ENCODE measurements around the gene AKIRIN2.
"Not testable (repeated sequence)": the region's sequence is repeated elsewhere in the genome, so short reads cannot be mapped to it uniquely, and the experiment has no call there.

Gene AKIRIN2

DNA sequence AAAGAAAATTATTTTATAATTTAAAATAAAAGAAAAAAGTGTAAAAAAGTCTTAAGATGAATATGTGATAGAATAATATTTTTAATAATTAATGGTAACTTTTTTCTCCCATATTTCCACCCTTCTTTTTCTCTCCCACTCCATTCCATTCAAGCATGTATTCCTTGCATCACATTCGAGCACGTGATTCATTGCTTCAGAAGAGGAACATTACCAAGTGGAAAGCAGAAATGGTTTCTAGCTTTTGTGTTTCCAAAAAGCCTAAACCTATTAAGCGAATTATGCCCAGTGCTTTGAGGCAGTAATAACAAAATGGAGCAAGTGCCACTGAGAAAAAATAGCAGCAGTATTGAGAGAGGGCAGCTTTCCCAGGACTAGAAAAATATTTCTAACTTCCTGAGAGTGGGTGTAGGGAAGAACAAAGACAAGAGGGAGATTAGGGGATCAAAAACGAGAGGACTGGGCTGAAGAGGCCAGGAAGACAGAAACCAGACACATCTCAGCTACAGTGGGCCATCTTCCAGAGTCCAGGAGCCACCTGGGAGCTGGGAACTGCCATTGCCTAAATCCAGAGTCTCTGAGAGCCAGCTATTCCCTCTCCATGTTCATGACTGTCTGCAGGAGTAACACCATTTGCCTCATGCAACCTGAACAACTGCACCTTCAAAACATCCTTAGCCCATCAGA is 15.0 kb upstream of the AKIRIN2 start:
- DNase-seq, result no peak

DNA sequence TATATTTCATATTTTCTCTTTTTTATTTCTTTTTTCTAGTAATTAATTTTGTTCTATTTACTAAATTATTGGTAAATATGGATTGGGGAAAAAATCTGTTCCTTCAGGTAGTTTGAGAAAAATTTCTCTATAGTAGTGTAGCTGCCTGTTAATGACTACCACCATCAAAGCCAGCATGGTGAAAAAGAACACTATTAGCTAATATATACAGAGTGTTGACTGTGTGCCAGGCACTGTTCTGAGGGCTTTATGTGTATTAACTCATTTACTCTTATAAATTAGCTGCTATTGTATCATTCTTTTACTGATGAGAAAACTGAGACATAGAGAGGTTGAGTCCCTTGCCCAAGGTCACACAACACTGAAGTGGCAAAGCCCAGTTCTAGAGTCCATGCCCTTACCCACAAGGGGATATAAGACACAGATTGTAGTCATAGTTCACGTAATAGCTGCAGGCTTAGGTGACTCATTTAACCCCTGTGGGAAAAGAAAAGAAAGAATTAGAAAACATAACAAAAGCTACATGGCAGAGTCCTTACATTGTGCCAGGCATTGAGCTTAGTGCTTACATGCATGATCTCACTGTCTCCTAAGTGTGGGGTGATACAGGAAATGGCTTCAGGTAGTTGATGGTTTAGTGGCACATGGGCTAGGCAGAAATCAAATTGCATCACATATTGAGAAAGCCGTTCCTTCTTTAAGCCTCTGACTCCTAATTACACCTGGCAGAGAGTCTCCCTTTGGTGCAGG is 12.2 kb upstream of the AKIRIN2 start:
- peak; percentile 66 for DNase-seq

DNA sequence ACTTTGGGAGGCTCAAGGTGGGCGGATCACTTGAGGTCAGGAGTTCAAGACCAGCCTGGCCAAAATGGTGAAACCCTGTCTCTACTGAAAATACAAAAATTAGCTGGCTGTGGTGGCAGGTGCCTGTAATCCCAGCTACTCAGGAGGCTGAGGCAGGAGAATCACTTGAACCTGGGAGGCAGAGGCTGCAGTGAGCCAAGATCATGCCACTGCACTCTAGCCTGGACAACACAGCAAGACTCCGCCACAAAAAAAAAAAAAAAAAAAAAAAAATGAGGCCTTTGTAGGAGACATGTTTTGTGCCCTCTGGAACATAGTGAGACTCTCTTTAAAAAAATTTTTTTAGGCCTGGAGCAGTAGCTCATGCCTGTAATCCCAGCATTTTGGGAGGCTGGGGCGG is 10.7 kb upstream of the AKIRIN2 start:
- not testable (repeated sequence) for DNase-seq

DNA sequence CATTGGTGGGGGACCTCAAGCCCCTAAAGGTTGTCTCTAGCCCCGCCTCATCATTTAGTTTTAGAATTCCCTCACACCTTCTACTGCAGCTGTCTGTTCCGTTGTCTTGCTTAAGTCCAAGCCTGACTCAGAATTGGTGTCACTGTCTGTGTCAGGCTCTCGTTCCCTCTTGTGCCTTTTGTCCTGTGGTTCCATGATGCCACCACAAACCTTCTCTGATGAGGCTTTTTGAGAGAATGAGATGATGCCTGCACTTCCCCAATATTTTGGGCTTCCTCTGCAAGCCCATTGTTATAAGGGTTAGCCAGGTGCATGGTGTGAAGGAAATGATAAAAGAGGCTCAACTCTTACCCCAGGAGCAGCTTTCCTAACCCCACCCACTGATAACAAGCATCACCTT is 8.1 kb upstream of the AKIRIN2 start:
- DNase-seq, result no peak

DNA sequence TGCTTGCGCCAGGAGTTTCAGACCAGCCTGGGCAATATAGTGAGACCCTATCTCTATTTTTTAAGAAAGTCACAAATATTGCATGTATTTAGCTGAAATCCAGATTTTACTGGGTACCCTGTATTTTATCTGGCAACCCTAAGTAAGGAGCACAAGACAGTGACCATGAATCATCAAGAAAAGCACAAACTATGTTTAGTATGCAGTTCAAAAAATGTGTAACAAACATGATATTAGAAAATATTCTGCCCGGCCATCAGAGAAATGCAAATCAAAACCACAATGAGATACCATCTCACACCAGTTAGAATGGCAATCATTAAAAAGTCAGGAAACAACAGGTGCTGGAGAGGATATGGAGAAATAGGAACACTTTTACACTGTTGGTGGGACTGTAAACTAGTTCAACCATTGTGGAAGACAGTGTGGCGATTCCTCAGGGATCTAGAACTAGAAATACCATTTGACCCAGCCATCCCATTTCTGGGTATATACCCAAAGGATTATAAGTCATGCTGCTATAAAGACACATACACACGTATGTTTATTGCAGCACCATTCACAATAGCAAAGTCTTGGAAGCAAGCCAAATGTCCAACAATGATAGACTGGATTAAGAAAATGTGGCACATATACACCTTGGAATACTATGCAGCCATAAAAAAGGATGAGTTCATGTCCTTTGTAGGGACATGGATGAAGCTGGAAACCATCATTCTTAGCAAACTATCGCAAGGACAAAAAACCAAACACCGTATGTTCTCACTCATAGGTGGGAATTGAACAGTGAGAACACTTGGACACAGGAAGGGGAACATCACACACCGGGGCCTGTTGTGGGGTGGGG is 6.8 kb upstream of the AKIRIN2 start:
- not testable (repeated sequence) for DNase-seq

DNA sequence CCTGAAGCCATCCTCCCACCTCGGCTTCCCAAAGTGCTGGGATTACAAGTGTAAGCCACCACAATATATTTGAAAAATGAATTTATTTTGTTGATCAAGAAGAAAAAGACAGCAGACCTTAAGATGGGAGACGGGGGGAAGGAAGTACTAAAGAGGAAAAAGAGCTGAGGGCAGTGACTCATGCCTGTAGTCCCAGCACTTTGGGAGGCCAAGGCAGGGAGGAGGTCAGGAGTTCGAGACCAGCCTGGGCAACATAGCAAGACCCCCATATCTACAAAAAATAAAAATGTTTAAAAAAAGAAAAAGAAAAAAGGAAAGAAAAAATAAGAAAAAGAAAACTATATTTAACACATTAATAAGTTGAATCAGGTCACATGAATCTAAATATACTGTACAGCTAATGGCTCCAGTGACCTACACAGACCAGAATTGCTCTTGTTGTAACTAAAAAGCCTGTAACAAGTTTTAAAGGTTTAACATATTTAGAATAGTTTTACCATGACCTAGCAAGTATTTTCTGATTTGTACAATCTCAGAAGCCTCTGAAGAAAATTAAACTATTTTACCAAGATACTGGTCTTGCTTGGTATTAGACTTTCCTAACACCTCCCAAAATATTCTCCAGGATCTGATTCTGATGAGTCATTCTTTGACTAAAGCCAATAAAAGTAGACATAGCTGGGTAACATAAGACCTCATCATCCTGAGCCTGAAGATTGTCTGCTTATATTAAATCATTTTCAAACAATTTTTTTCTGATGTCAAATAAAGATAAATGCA is 4.3 kb upstream of the AKIRIN2 start:
- DNase-seq, result peak; percentile 86

DNA sequence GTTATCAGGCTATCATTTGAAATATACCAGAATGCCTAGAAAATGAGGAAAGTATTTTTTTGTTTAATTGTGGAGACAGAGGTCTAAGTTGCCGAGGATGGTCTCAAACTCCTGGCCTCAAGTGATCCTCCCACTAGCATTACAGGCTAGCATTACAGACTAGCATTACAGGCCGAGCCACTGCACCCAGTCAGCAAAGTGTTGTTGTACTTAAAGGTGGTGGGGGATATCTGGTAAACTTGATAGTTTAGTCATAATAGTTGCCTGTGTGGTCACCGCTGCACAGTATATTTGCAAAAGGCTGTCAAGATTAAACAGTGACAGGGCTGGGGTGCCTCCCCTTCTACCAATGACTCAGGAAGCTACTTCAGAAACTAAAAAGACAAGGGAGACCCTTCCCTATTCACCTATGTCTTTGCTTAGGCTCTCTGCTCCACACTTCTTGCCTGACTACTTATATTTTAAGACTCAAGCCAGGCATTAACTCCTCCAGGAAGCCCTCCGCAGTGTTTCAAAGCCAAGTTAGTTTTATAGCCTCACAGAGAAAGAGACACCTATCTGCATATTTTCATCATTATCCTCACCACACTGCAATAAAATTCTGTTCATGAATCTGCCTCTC is 3.1 kb upstream of the AKIRIN2 start:
- DNase-seq, result no peak

DNA sequence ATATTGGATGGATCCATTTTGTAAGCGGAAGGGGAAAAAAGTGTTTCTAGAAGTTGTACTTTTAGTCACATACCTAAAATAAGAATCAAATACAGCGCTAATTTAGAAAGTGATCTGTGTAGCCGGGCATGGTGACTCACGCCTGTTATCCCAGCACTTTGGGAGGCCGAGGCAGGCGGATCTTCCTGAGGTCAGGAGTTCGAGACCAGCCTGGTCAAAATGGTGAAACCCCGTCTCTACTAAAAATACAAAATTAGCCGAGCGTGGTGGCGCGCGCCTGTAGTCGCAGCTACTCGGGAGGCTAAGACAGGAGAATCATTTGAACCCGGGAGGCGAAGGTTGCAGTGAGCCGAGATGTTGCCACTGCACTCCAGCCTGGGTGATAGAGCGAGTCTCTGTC is 1.0 kb upstream of the AKIRIN2 start:
- not testable (repeated sequence) for DNase-seq

DNA sequence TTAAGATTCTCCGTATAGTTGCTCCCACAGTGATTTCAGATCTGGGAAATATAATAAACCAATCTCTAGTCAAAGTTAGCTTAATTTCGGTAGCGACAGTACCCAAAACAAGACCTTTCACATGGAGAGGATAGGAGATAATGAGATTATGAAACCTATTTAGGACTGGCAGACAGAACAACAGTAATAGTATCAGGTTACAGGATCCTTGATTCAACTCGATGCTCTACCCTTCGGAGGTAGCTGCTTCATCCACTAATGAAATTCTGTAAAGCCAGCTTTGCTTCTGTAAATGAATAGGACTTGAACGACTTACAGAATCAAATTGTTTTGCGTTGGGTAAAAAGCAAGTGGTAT is 534 bp upstream of the AKIRIN2 start:
- peak; percentile 64 for DNase-seq

DNA sequence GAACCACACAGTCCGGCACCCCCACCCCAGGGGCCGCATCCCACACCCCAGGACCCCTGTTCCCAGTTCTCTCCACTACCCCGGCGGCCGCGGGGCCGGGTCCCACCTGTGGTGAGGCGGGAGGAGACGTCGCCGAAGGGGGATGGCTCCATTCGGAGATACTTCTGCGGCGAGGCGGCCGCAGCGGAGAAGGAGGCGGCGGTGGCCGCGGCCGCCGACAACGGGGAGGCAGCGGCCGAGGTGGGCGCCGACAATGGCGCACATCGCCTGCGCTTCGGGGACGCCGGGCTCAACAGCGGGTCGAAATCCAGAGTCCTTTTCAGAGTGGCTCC is 723 bp downstream of the AKIRIN2 start:
- no peak for DNase-seq

DNA sequence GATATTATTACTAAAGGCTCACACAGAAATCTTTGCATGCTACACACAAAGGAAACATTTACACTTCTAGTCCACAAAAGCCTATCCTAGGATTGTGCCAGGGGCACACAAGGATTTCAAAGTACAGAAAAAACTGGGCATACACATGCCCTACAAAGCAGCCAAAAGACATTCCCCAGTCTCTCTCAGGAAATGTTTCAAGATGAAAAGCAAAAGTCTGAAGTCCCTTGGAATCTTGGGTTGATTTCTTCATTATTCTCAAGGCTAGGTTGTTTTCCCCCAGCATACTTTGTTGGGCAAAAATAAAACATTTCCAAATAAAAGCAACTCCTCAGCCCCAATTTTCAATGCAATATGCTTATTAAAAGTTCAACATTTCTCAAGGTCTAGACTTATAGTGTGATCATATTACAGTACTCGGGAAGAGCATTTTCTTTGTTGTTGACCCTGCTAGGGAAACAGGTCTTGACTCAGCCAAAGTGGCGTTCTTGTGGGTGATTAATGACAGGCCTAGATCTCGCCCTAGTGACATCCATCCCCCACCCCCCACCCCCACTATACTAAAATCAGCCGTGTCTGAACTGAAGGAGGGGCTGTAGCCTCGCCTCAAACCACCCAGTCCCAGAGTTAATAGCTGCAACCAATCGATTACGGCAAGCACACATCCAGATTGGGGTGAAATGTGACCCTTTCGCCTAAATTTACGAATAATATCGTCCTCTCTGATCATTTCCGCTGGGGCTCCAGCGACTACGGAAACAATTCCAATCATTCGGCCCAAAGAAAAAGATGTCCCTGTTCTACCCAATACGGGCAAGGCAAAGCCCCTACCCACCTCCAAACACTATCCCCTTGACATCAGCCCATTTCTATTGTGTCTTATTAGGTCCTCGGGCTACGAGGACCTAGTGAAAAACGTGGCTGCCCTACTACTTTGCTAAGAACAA is 1.4 kb downstream of the AKIRIN2 start:
- DNase-seq, result peak; percentile 68

DNA sequence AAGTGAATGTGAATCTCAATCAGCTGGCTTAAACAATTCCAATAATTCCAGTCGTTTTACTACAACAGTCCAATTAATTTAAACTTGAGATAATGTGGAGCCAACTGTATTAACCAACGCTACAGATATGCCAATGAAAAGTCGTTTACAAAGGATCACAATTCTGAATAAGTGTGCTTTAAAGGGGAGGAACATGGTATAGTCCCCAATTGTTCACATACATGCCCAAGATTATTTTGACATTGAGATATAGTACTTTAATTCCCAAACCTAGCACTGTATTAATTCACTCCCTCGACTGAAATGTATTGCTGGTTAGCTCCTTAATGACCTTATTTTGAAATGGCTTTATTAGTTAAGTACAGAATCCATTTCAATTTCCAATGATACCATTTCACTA is 2.5 kb downstream of the AKIRIN2 start:
- DNase-seq, result no peak

DNA sequence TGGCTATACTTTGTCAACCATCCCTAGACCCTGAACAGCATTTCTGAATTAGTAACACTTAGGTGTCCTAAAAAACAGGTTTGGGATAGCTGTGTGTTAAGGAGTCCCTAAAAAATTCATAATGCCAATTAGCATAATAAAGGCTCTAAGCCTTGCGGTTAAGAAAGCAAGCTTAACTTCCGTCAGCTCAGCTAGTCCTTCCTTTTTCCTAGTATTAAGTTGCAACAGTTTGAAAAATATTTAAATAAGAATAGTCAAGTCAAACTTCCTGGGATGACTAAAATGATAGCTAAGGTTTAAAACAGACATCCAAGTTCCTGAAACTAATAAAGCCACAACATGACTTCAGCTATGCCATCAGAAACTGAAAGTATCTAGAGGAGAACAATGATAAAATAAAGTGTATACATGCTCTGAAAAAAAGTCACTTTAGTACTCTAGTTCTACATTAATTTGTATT is 3.5 kb downstream of the AKIRIN2 start:
- no peak for DNase-seq

DNA sequence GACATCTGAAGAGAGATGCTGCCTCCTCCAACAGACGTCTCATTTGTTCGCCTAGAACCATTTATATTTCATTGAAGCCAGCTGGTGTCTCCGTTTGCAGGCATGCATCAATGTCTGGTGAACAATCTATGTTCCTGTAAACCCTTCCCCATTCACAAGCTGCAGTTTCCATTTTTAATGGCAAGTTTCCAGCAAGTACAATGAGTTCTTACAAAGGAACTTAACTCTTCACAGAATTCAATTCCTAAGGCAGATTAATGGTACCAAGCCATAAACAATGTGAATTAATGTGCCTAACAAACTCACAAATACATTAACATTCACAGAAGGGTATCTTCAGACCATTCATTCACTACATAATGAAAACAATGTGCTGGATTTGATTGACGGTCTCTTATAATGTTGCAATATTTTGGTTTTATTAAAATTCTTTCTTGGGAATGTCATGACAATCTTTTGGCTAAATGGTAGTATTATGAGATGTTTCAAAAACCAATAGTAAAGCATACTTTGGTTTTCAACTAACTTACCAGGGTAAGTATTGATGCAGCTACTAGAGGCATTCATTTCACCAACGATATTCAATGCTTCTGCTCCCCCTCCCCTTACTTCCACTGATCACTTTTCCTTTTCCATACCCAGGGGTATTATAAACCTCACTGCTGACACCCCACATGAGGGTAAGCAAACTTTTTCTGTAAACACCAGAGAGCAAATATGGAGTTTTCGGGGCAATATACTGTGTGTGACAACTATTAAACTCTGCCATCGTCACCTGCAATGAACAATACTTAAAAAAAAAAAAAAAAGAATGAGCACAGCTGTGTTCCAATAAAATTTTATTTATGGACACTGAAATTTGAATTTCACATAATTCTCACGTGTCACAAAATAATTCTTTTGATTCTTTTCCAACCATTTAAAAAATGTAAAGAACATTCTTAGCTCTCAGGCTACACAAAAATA is 4.2 kb downstream of the AKIRIN2 start:
- peak; percentile 98 for DNase-seq

DNA sequence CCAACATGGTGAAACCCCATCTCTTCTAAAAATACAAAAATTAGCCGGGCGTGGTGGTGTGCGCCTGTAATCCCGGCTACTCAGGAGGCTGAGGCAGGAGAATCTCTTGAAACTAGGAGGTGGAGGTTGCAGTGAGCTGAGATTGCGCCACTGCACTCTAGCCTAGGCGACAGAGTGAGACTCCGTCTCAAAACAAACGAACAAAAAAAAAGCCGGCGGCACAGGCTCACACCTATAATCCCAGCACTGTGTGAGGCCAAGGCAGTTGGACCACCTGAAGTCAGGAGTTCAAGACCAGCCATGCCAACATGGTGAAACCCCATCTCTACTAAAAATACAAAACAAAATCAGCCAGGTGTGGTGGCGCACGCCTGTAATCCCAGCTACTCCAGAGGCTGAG is 5.2 kb downstream of the AKIRIN2 start:
- not testable (repeated sequence) for DNase-seq

DNA sequence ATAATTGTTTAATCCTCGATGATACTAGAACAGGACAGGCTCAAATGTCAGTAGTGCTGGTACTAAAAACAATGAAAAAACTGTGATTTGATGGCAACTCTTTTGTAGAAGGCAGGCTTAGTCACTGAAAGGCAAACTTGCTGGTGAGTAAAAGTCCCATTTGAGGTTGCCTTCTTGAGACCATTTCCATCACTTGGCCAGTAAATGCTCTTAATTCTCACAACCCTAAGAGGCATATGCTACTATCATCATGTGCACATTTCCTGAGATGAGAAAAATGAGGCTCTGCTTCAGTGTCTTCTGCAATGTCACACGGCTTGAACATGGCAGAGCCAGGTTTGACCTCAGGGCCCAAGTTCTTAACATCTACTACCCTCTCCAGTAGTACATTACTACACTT is 9.9 kb downstream of the AKIRIN2 start:
- DNase-seq, result no peak

DNA sequence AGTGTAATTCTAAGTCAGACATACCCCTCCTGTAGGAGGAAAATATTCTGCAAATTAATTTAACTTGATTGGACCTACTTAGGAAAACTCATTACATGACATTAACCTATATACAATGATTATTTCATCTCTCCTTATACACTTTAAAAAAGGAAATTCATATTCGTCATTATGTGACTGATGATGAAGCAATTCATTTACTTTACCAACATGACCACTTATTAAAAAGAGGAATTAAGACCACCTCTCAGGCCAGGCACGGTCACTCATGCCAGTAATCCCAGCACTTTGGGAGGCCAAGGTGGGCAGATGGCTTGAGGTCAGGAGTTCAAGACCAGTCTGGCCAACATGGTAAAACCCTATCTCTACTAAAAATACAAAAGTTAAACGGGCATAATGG is 11.6 kb downstream of the AKIRIN2 start:
- DNase-seq, result no peak

DNA sequence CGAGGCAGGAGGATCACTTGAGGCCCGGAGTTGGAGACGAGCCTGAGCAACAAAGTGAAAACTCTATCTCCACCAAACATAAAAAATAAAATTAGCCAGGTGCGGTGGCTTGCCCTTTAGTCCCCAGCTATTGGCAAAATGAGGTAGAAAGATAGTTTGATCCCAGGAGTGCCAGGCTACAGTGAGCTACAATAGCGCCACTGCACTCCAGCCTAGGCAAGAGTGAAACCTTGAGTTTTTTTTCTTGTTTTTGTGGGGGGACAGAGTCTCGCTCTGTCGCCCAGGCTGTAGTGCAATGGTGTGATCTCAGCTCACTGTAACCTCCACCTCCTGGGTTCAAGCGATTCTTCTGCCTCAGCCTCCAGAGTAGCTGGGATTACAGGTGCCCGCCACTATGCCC is 14.1 kb downstream of the AKIRIN2 start:
- not testable (repeated sequence) for DNase-seq

DNA sequence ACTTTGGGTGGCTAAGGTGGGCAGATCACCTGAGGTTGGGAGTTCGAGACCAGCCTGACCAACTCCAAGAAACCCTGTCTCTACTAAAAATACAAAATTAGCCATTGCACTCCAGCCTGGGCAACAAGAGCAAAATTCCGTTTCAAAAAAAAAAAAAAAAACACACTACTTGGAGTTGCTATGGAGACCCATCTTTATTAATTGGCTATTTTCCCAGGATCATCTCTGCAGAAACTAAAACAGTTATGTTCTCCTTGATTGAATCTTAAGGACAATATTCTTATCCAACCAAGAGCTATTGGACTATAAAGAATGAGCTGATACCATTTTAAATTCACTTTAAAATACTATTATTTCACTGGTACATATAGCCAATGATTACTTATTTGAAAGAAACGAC is 14.7 kb downstream of the AKIRIN2 start:
- no peak for DNase-seq

DNA sequence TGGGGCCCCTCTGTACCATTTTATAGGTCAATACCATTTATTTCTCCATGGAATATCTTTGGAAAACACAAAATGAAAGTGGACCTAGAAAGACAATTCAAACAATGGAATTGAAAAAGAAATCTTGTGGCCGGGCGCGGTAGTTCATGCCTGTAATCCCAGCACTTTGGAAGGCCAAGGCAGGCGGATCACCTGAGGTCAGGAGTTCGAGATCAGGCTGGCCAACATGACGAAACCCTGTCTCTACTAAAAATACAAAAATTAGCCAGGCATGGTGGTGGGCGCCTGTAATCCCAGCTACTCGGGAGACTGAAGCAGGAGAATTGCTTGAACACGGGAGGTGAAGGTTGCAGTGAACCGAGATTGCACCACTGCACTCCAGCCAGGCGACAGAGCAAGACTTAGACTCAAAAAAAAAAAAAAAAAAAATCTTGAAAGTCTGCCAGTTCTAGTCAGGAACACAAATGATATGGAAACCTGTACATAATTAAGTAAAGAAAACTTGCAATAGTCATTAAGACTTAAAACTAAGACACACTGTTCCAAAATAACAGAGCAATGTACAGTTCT is 15.3 kb downstream of the AKIRIN2 start:
- DNase-seq, result not testable (repeated sequence)

All from fibroblast of upper back skin (primary cell).